ENCODE results near the gene PLD6.
A peak's percentile ranks its signal among the peaks of the same experiment; 100 is the strongest.

PLD6 gene

DNA sequence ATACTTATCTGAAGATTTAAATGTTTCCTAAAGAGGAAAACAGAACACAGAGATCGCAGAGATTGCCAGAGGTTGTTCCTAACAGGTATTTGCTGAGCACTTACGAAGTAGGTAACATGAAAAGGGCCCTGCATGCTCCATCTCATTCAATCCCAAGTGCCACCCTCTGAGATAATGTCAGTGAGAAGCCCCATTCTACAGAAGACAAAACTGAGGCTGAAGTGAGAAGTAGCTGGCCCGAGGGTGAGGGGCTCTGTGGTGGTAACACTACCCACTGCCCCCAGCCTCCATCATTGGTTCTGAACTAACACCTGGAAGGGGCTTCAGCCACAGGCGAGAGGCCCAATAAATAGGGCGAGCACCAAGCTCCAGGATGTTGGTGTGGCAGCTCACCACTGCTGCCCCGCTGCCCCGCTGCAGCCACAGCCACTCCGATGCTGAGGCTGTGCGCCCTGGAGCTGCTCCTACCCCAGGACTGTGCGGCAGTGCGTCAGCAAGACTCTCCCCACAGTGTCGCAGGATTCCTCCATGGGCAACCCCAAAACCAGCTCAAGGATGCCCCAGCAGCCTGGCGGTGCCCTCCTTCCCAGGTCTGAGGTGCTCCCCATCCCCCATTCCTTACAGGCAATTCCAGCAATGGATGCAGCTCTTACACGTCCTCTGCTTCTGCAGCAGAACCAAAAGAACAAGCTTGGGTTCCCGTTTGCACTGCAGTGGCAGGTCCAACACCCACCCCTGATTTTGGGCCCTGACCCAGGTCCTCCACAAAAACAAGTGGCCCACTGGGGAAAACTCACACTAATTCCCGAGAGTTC is 20.5 kb upstream of the PLD6 start:
- DNase-seq (ENCODE audit: low read depth) = no peak

DNA sequence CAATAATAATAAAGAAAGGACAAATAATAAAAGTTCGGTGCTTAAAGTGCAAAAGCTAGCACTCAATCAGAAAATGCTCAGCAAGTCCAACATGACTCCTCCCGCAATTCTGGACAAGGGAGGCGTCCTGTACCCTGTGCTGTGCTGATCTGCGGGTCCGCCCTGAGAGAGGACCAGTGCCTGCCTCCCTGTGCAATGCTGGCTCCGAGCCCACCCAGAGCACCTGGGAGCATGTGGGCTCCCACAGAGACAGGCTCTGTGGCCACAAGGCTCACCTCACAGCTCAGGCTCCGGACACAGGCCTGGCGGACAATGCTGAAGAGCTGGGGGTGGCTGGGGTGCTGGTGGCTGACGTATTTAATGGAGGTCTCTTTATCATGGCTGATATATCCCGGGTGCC is 19.8 kb upstream of the PLD6 start:
- DNase-seq (ENCODE audit: low read depth) = no peak

DNA sequence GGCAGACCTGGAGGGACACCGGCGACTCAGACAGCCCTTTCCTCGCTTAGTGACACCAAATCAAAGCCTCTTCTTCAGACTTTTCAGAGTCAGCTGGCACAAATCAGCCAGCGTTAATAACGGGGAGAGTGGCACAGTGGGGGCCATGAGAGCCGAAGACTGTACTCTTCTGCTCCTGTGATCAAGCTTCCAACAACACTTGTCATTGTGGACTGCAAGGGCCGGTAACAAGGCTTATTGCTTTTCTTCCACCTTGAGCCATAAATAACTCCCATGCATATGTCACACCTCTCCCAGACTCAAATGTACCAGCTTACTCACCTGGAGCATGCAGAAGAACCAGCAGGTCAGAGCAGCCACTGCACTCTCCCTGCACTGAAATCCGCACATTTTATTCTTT is 18.0 kb upstream of the PLD6 start:
- no peak for DNase-seq (ENCODE audit: low read depth)

DNA sequence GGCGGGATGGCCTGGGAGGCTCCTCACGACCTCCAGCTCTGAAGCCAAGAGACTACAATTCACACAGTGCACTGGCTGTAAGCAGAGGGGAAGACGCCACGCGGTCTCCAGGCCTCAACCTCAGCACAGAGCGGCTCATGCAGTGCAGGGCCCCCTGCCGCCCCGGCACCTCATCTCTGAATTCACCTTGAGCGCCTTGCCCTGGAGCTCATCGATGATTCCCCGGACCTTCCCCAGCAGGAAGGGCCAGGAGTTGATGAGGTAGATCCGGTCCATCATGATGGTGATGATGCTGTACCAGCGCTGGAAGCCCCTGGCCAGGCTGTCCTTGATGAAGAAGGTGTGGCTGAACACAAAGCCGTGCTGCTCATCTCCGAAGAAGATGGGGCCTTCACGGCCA is 17.6 kb upstream of the PLD6 start:
- DNase-seq (ENCODE audit: low read depth) = no peak

DNA sequence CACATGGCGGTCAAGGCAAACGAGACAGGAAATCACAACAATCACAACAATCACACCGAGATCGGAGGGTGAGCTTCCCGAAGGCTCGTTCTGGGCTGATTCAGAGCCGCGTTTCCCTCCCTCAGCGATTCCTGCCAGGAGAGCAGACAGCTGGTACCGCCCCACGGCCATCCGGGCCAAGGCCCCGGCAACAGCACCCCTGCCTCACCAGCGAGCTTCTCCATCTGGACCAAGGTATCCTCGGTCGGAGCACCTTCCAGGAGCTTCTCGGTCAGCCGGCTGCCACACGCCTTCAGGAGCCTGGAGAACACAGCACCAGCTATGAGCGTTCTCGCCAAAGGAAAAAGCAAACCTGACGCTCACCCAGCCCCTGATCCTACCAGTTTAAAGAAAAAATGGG is 15.2 kb upstream of the PLD6 start:
- DNase-seq (ENCODE audit: low read depth) = no peak

DNA sequence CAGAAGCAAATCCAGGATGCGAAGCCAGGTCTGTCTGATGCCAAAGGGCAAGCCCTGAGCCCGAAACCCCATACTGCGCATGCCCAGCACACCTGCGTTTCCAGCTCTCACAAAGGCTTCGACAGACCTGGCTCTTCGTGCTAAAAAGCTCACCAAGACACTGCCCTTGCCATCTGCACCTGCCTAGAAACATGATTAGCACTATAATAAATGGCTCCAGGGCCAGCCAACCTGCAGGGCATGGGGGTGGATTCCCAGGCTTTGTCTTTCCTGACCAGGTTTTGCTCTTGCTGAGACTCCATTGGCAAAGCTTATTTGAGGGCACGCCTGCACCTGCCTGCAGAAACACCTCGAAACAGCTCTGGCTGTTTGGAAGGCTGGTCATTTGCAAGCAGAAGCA is 14.4 kb upstream of the PLD6 start:
- DNase-seq (ENCODE audit: low read depth) = no peak

DNA sequence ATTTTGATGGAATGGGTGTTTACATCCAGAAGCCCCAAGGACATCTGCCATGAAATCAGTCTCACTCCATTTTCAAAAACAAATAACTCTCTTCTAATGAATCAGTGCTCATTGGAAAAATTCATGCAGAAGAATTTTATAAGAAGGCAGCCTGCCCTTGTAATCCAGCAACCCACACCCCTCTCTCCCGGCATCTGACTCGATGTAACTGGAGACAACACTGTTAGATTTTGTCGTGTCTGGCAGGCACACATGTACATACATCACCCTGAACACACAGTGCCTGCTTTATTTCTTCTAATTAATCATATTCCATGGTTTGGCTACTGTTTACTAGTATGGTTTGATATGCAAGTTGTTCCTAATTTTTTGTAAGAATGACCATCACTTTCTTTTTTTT is 11.9 kb upstream of the PLD6 start:
- no peak for DNase-seq (ENCODE audit: low read depth)

DNA sequence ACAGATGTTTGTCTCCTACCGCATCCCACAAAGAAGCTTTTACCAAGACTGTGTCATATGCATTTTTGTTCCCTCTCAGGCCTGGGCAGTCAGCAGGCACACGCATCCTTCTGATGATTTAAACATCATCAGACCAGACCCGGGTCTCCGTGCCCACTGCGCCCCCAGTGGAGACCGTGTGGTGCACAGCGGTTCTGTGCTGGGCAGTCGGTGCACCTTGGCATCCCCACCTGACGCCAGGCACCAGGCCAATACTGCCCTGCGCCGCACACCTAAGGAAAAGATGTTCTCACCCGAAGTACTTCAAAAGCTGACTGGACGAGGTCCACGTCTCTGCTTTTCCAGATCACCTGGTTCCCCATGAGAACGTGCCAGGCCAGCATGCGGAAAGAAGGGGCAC is 10.6 kb upstream of the PLD6 start:
- no peak for DNase-seq (ENCODE audit: low read depth)

DNA sequence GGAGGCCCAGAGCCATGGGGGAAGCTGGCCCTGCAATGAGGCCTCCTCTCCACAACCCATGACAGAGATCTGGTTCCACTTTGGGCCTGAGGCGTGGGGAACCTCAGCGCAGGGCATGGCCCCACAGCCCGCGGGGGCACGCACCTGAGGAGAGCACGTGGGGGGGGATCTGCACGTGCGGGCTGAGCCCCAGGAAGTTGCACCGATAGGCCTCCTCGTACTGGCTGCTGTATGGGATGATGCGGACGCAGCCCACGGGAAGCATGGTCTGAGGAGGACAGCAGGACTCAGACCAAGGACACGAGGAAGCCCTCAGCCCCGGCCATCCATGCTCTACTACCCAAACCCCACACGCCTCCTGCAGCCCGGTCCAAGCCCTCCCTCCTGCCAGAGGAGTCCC is 10.1 kb upstream of the PLD6 start:
- no peak for DNase-seq (ENCODE audit: low read depth)

DNA sequence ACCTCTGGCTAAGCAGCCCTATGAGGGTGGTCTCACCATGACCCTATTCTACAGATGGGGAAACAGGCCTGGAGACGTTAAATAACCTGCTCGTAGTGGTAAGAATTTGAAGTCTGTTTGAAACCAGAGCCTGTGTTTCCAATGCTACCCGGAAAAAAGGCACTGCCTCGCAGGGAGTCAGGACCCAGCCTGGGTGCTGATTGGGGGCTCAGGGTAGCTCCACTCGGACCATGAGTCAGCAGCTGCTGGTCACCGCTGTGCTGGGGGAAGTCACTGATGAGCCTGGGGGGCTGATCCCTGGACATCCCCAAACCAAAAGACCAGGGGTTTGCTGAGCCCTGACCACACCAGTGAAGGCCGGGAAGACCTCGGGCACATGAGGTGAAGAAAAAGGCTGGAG is 9.4 kb upstream of the PLD6 start:
- DNase-seq (ENCODE audit: low read depth) = no peak

DNA sequence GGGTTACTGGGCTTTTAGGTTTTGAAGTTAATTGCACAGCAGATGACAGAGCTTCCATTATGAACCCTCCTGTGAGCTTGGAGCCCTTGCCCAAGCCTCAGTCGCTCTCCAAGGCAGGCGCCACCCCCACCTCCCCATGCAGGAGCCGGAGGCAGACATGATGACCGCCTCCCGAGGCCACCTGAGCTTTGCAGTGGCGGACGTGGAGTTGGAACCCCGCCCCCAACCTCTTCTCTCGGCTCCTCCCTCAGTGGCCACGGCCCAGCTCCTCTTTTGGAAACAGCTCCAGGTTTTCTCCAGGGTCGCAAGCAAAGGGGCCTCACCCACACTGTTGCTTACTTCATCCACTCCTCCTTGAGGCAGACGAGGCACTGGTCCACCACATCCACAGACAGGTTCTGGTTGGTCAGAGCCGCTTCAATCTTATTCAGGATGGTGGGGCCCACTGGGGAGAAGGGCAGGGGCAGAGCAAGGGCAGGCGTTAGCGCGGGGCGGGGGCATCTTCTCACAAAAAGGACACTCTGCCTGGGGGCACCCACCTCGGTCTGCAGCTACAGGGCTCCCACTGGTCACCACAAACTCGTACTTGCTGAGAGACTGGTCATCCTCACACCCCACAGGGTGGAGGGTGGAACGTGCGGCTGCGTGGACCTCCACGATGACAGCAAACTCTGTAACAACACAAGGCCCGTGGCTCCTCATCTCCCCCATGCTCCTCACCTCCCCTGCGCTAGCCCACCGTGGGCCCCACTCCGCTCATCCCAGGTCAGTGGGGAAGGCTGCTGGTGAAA is 8.7 kb upstream of the PLD6 start:
- no peak for DNase-seq (ENCODE audit: low read depth)

DNA sequence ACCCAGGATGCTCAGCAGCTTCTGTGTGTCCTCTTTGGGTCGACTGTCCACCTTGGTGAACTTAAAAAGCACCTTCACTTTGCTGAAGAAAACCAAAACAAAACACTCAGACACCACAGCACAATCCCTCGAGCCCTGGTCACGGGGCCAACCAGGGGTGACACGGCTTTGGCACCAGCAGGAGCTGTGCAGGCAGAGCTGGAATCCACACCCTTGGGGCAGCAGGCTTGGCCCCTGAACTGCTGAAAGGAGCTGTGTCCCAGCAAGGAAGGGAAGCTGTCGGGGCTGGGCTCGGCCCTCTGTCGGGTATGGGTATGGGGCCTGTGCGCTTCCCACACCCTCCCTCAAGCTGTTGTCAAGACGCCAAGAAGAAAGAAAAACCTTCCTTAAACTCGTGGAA is 7.6 kb upstream of the PLD6 start:
- DNase-seq (ENCODE audit: low read depth) = no peak

DNA sequence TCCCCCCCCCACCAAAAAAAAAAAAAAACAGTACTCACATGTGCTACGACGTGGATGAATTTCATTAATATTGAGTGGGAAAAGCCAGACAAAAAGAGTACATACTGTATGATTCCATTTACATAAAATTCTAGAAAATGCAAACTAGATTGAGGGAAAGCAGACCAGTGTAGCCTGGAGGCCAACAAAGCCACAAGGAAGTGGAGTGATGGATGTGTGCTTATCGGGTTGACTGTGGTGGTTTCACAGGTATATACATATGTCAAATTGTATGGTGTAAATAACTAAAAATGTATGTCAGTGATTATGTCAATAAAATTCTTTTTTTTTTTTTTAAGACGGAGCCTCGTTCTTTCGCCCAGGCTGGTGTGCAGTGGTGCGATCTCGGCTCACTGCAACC is 1.9 kb upstream of the PLD6 start:
- no peak for DNase-seq (ENCODE audit: low read depth)

DNA sequence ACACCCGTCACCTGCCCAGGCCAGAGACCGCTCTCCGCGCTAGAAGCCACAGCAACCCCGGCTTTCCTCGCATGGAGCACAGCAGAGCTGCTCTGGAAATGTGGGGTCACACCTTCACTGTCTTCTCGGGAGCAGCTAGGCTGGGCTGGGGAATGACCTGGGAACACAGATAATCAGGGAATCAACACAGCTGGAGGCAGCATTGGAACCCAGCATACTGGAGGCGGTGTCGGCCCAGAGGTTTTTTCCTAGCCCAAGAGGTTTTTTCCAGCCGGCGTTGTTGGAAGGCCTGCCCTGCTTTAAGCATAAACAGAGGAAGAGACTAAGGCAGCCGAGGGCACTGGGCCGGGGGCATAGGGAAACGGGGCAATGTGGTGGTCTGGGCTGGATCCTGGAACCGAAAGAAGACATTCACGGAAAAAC is 791 bp upstream of the PLD6 start:
- DNase-seq (ENCODE audit: low read depth) = no peak

DNA sequence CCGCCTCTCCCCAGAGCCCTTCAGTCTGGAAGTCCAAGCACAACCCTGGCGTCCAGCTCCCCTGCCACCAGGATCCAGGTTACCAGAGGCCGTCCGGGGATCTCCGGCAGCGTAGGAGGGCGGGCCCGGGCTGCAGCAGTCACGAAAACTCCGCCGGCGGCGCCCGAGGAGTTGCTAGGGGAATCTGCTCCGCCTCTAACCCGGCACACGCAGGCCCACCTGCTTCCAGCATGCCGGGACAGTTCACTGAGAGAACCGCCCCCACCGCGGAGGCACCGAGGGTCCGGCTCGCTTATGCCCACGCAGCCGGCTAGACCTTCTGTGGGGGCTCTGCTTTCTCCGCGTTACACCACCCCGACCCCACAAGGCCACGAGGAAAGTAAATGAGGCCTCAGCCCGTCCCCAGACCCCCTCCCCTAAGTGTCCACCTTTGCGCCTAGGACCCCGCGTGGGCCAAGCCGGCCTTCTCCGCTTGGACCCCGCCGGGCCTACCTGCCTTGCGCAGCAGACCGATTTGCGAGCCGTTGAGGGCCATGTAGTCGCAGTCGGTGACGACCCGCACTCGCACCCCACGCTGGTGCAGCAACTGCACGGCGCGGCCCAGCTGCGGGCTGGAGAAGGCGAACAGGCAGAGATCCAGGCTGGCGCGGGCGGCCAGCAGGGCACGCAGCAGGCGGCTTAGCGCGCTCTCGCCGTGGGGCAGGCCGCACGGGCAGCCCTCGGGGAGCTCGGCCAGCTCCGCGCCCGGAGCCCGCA is 587 bp downstream of the PLD6 start:
- peak; percentile 28 for DNase-seq (ENCODE audit: low read depth)

DNA sequence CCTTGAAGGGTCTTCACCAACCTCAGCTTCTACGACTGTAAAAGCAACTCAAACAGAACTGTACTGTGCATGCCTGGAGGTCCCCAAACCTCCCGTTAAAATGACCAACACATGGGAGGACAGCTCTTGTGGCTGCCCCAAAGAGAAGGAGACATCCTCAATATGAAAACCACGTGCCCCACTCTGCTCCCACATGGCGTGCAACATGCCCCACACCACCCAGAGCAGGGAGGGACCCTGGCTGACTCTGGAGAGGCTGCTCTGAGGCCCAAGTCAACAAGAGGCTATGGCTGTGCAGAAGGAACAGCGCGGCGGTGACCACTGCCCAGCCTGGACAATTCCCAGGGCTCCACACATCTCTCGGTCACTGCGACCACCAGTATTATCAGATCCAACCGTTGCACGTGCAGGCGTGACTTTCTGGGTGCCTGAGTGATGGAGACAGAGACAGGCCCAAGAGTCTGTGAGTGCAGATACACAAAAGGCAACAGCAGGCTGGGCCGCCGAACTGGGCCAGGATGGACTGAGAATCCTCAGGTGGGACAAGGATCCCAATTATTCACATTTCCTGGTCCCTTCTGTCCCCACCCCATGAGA is 1.4 kb downstream of the PLD6 start:
- no peak for DNase-seq (ENCODE audit: low read depth)

DNA sequence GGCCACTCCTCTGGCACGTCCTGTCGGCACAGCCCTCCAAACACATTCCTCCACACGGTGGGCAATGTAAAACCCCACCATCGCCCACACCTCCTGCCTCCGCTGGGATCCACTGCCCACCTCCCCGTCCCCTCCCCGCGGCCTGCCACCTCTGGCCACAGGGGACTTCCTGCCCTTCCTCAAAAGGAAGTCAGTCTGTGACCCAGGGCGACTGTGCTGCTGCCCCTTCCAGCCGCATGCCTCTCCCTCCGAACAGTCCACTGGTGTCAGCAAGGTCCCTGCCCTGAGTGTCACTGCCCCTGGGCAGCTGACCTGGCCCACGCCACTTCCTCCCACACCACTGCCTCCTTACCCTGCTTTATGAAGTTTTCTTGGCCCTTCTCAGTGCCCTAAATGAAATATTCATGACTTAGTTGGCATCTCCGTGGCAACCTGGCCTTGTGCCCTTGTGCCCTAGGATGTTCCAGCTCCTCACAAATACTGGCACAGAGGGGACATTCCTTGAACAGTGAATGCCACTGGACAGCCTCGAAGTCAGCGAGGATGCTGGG is 2.0 kb downstream of the PLD6 start:
- no peak for DNase-seq (ENCODE audit: low read depth)

DNA sequence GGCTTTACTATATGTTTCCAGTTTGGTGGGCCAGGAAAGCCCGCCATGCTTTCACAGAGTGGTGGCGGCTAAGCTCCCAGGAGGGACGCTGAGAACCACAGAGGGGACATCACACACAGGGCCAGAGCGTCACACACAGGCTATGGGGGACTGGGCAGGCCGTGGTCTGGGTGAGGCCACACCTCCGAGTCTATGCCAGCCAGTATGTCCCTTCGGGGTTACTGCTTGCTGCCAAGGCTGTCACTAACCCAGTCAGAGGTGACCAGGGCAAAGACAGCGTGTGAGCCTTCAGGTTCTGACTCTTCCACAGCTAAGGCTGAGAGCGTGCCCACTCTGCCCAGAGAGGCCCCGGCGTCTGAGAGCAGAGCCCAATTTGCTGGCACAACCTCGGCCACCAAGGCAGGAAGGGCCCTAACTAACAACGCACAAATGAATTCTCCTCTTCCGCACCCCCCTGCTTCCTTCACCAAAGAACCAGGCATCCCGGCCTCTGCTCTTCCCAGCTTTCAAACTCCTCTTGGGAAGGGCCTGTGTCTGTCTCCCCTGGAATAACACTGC is 2.9 kb downstream of the PLD6 start:
- no peak for DNase-seq (ENCODE audit: low read depth)

DNA sequence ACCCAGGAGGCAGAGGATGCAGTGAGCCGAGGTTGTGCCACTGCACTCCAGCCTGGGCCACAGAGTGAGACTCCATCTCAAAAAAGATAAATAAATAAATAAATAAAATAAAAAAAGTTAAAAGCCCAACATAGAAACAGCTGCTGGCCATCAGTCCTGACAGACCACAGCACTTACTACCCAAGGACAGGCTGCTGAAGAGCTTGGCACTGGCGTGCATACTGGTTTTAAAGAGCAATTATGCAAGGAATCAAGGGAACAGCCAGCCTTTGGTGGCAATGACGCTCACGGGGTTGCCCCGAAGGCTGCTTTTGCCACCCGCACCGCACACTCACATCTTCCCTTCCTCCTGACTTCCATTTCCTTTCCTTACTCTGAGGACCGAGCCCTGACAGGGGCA is 4.2 kb downstream of the PLD6 start:
- no peak for DNase-seq (ENCODE audit: low read depth)

DNA sequence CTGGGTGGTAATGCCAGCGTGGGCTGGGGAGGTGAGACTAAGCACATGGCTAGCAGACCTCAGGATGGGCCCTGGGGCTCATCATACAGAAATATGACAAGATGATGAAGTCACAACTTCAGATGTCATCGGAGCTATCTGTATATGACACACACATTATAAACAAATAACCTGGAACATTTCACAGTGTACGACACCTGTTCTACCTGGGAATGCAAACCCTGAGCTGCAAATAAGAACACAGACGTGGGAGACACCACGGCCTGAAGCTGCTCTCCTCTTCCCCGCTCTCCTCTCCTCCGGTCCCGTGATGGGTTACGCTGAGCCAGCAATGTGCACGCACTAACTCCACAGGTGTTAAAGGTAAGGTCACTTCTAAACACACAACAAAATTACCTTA is 4.9 kb downstream of the PLD6 start:
- DNase-seq (ENCODE audit: low read depth) = no peak

DNA sequence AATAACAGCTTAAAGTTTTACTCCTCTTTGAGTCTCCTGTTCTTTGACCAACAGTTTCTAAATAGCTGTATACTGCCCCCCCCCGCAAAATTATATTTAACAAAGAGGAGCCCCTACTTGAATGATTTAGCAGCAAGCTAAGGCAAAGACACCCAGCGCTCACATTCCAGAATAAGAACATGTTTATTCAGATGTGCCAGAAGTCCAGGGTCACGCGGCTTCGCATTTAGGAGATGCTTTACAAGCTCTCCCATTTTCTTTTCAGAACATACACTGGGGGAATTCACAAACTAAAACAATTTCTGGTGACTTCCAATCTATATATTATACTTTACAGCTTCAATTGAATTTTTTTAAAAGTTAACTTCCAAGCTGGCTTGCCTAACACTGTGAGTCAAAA is 5.3 kb downstream of the PLD6 start:
- DNase-seq (ENCODE audit: low read depth) = no peak

DNA sequence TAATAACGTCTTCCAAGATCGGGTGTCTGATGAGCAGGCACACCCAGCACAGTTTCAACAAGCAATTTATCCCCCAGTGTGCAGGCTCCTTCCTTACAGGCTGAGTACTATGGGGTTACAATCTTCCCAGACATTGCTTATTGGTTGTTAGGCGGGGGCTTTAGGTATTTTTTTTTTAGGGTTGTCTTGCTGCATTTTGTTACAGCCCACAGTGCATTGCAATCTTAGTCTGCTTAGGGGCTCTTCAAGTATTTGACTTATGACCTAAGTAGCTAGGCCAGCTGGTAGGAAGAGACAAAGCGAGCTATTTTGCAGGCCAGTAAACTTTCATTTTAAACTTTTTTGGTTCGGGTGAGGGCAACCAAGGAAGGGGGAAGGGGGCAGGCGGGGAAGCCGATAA is 5.8 kb downstream of the PLD6 start:
- DNase-seq (ENCODE audit: low read depth) = no peak
